Adrenal gland (tissue), 12 donors: ENCODE data around the gene ABCG8. TPM values are rescaled to one million over a fixed set of nuclear protein-coding genes. Genes with fewer than 3 reads are reported as not detected.

ENCODE experiments used
- DNase-seq, 7 donors: peaks; one replicate each; pipeline ENCODE4 v3.0.0-alpha.2; 2019 to 2020
- H3K27ac ChIP-seq, 5 donors: fragments of 200-600 bp; sonication (generic) in 4 of 5; 1 replicate in 3 of 5; 2 replicates in 2 of 5; pipeline versions ENCODE4 v1.5.1 to v1.8.0; 2016 to 2020; ENCODE audit warnings: mild to moderate bottlenecking in 1 of 5
- H3K27me3 ChIP-seq: fragments of 200-600 bp; 2 replicates; pipeline ENCODE4 v1.8.0; 2021
- H3K36me3 ChIP-seq, 2 donors: fragments of 200-600 bp; replicated peaks in 1 of 2; 1 replicate in 1 of 2; 2 replicates in 1 of 2; pipeline versions ENCODE4 v1.5.1 to v1.8.0; 2018 to 2022
- H3K4me1 ChIP-seq, 2 donors: fragments of 200-600 bp; replicated peaks in 1 of 2; 1 replicate in 1 of 2; 2 replicates in 1 of 2; pipeline versions ENCODE4 v1.5.1 to v1.8.0; 2018 to 2021
- H3K4me3 ChIP-seq, 4 donors: fragments of 200-600 bp; sonication (generic) in 3 of 4; one replicate each; pipeline ENCODE4 v1.5.1; 2016 to 2018
- H3K9me3 ChIP-seq, 3 donors: fragments of 200-600 bp; sonication (generic) in 1 of 3; replicated peaks in 1 of 3; 1 replicate in 2 of 3; 2 replicates in 1 of 3; pipeline versions ENCODE4 v1.5.1 to v1.8.0; 2016 to 2021
- CTCF ChIP-seq, 6 experiments: fragments of 450-650 bp in 4 of 6; fragments of 200-600 bp in 2 of 6; sonication (generic) in 1 of 6; IDR thresholded peaks; 1 replicate in 5 of 6; 2 replicates in 1 of 6; pipeline versions ENCODE4 v1.5.1 to v1.8.0; 2016 to 2021; ENCODE audit warnings: antibody characterized with exemption in 6 of 6, mild to moderate bottlenecking in 2 of 6, moderate library complexity in 1 of 6
- POLR2A ChIP-seq, 2 donors: fragments of 450-650 bp; IDR thresholded peaks; one replicate each; pipeline ENCODE4 v1.6.1; 2017; ENCODE audit warnings: antibody characterized with exemption in 2 of 2, mild to moderate bottlenecking in 2 of 2, moderate library complexity in 1 of 2
- WGBS, 4 donors: extraction: QIAGEN DNeasy Blood & Tissue Kit in 2 of 4; methylation state at CpG; one replicate each; pipeline versions ENCODE4 v1.1.5 to v1.1.7; 2013 to 2017; 5-methylcytosine and 5-hydroxymethylcytosine counted together
- intact Hi-C, 2 donors: fragments of 100-400 bp; cut with DNase I; formaldehyde crosslinking; loops; one replicate each; pipeline versions ENCODE4 v1.14.1 to v1.15.0; 2022 to 2023
- polyA plus RNA-seq, 3 donors: library from polyadenylated mRNA; stranded (reverse); fragments of 200-250 nt in 2 of 3; fragments of 350-450 nt in 1 of 3; fragmentation: Illumina TruSeq in 1 of 3; extraction: RNeasy Lipid Tissue Mini Kit (QIAGEN cat#74804) in 1 of 3; gene quantifications; one replicate each; pipeline ENCODE4 v1.2.3, GENCODE V29; 2013 to 2014
- total RNA-seq, 9 donors: library from RNA; depleted of rRNA in 4 of 9; stranded (reverse); fragments of >200 nt in 4 of 9; fragments of 120-200 nt in 1 of 9; fragmentation: NEBNext Ultra II Directional in 1 of 9; extraction: Animal tissue kit (Norgen Biotek cat#: 25700) in 1 of 9; gene quantifications; one replicate each; pipeline versions ENCODE4 v1.1.0 to v1.2.4, GENCODE V29; 2013 to 2023
- donor health status: healthy with polysubstance abuse.
- donor health status: Bipolar disorder and iron deficiency.
- donor health status: DM: yes; HTN: yes; CAD: no.
- donor health status: DM: no; HTN: no; CAD: no.
- donor health status: DM: no; HTN: no; CAD: no.
- donor health status: DM: yes; HTN: yes; CAD: no.

Gene ABCG8
- total and polyA plus RNA-seq, 12 donors = 0.03 to 0.44 (median 0.15) TPM; not detected in 4

- Histone ChIP-seq H3K27me3 (no peaks in the 10 kb centered on the region), H3K27ac (no peak overlapping the region), H3K4me1 (no peaks in the 10 kb centered on the region), H3K9me3 (no peaks in the 10 kb centered on the region), H3K4me3 (no peak overlapping the region), H3K36me3 (peaks cover 0 to 16% of the 10 kb centered on the region in 2 donors)
- WGBS, 4 donors = 86 to 89% (median 88%) methylated on average over 11 of the region's 11 CpGs
- intact Hi-C loops = no loop called here
- TF ChIP-seq CTCF (IDR thresholded peaks at IDR 0.05) (no peak), POLR2A (IDR thresholded peaks at IDR 0.05) (no peak)
- DNase-seq = no peak
Observed at GRCh38 chr2:43898134-43898837, 59.5 kb downstream of the ABCG8 start.

GRCh38 chr2:43898838-43899346, 60.1 kb downstream of the ABCG8 start:
- intact Hi-C loops = no loop called here
- peaks cover 0 to 11% of the 10 kb centered on the region in 2 donors for H3K36me3 ChIP-seq

GRCh38 chr2:43899589-43899988, 60.8 kb downstream of the ABCG8 start:
- no peak for TF ChIP-seq POLR2A (IDR thresholded peaks at IDR 0.05)
- H3K27ac ChIP-seq = no peak overlapping the region
- H3K9me3 ChIP-seq = no peaks in the 10 kb centered on the region
- intact Hi-C loops = no loop called here
- H3K27me3 ChIP-seq = no peaks in the 10 kb centered on the region
- peaks cover 0 to 11% of the 10 kb centered on the region in 2 donors for H3K36me3 ChIP-seq
- no peaks in the 10 kb centered on the region for H3K4me1 ChIP-seq
- no peak overlapping the region for H3K4me3 ChIP-seq
- no peak for DNase-seq
- 93 to 97% (median 94%) methylated on average over 2 of the region's 2 CpGs for WGBS, 4 donors

More at GRCh38 chr2:43898838-43899346, 60.1 kb downstream of the ABCG8 start:
- no peak for TF ChIP-seq POLR2A (IDR thresholded peaks at IDR 0.05)
- TF ChIP-seq CTCF (IDR thresholded peaks at IDR 0.05) = no peak
- DNase-seq = no peak
- Histone ChIP-seq H3K27ac (no peak overlapping the region), H3K9me3 (no peaks in the 10 kb centered on the region), H3K4me1 (no peaks in the 10 kb centered on the region), H3K27me3 (no peaks in the 10 kb centered on the region), H3K4me3 (no peak overlapping the region)
- WGBS, 4 donors = 96 to 99% (median 96%) methylated on average over 11 of the region's 11 CpGs

- no peak overlapping the region for H3K4me3 ChIP-seq
- TF ChIP-seq POLR2A (IDR thresholded peaks at IDR 0.05) (no peak), CTCF (IDR thresholded peaks at IDR 0.05) (no peak)
- no peaks in the 10 kb centered on the region for H3K4me1 ChIP-seq
- no peaks in the 10 kb centered on the region for H3K27me3 ChIP-seq
- H3K9me3 ChIP-seq = no peaks in the 10 kb centered on the region
- intact Hi-C loops = no loop called here
- no peak overlapping the region for H3K27ac ChIP-seq
- 91 to 95% (median 95%) methylated on average over 11 of the region's 11 CpGs for WGBS, 4 donors
- peaks cover 0 to 15% of the 10 kb centered on the region in 2 donors for H3K36me3 ChIP-seq
- no peak for DNase-seq
Observed at GRCh38 chr2:43905371-43905803, 66.6 kb downstream of the ABCG8 start.
